ENCODE measurements around the gene RBFOX2. TPM values are rescaled to one million over a fixed set of nuclear protein-coding genes. Genes with fewer than 3 reads are reported as not detected.

The RBFOX2 gene
- total RNA-seq, 1 donor from 2014 or later, result 58.1 TPM

GRCh38 chr22:35752006-35752862 lies 276.4 kb downstream of the RBFOX2 start:
- no peak overlapping the region for H3K4me3 ChIP-seq
- no peak overlapping the region for H3K27ac ChIP-seq
- H3K4me1 ChIP-seq, result no peaks in the 10 kb centered on the region
- H3K36me3 ChIP-seq, result peaks cover 11 to 15% of the 10 kb centered on the region in 2 donors
- no peaks in the 10 kb centered on the region for H3K9me3 ChIP-seq
- no peaks in the 10 kb centered on the region for H3K27me3 ChIP-seq
- DNase-seq (ENCODE audit: low spot score in 2 of 2), result no peak
- intact Hi-C loops (cut with DNase I), result no loop called here
- no peak for TF ChIP-seq CTCF (IDR thresholded peaks at IDR 0.05)

GRCh38 chr22:35749808-35750207 lies 278.8 kb downstream of the RBFOX2 start:
- intact Hi-C loops (cut with DNase I), result no loop called here
- DNase-seq (ENCODE audit: low spot score in 2 of 2), result no peak
- Histone ChIP-seq H3K4me1 (no peaks in the 10 kb centered on the region), H3K27me3 (no peaks in the 10 kb centered on the region), H3K27ac (no peak overlapping the region), H3K9me3 (no peaks in the 10 kb centered on the region), H3K4me3 (no peak overlapping the region), H3K36me3 (peaks cover 17% of the 10 kb centered on the region in 2 donors)
- no peak for TF ChIP-seq CTCF (IDR thresholded peaks at IDR 0.05)

- Histone ChIP-seq H3K36me3 (peaks cover 24 to 33% of the 10 kb centered on the region in 2 donors), H3K27me3 (no peaks in the 10 kb centered on the region), H3K4me1 (no peaks in the 10 kb centered on the region), H3K9me3 (no peaks in the 10 kb centered on the region), H3K4me3 (no peak overlapping the region), H3K27ac (no peak overlapping the region)
- DNase-seq (ENCODE audit: low spot score in 2 of 2), result no peak
- intact Hi-C loops (cut with DNase I), result no loop called here
- TF ChIP-seq CTCF (IDR thresholded peaks at IDR 0.05), result no peak
These were observed 281.5 kb downstream of the RBFOX2 start for GRCh38 chr22:35746946-35747703.

GRCh38 chr22:35746248-35746647 lies 282.4 kb downstream of the RBFOX2 start:
- Histone ChIP-seq H3K27me3 (no peaks in the 10 kb centered on the region), H3K36me3 (peaks cover 24 to 32% of the 10 kb centered on the region in 2 donors), H3K9me3 (no peaks in the 10 kb centered on the region), H3K4me1 (no peaks in the 10 kb centered on the region), H3K27ac (no peak overlapping the region), H3K4me3 (no peak overlapping the region)
- intact Hi-C loops (cut with DNase I), result no loop called here
- no peak for TF ChIP-seq CTCF (IDR thresholded peaks at IDR 0.05)
- no peak for DNase-seq (ENCODE audit: low spot score in 2 of 2)

- TF ChIP-seq CTCF (IDR thresholded peaks at IDR 0.05), result no peak
- H3K27me3 ChIP-seq, result no peaks in the 10 kb centered on the region
- peaks cover 21 to 32% of the 10 kb centered on the region in 2 donors for H3K36me3 ChIP-seq
- intact Hi-C loops (cut with DNase I), result no loop called here
- no peak overlapping the region for H3K4me3 ChIP-seq
- no peaks in the 10 kb centered on the region for H3K9me3 ChIP-seq
- no peak overlapping the region for H3K27ac ChIP-seq
- peaks cover 0 to 7% of the 10 kb centered on the region in 2 donors for H3K4me1 ChIP-seq
- no peak for DNase-seq (ENCODE audit: low spot score in 2 of 2)
These were observed 285.2 kb downstream of the RBFOX2 start for GRCh38 chr22:35743326-35743860.

Measured in ascending aorta (tissue), 2 donors.